Measurements from ENCODE around the gene MEIKIN. TPM values are rescaled to one million over a fixed set of nuclear protein-coding genes. Genes with fewer than 3 reads are reported as not detected.
"Not testable (repeated sequence)": the region's sequence is repeated elsewhere in the genome, so short reads cannot be mapped to it uniquely, and the experiment has no call there.

The MEIKIN gene
- total and polyA plus RNA-seq, 7 donors, result 0.77 TPM; not detected in 6

GRCh38 chr5:131914472-131914871, 31.0 kb downstream of the MEIKIN start:
- ATAC-seq (no peak), DNase-seq (no peak)
- no peaks in the 10 kb centered on the region for H3K27me3 ChIP-seq (ENCODE audit: insufficient read depth in 3 of 3, low read length in 2 of 3)
- H3K36me3 ChIP-seq (ENCODE audit: insufficient read depth in 1 of 2, low read depth in 1 of 2), result no peaks in the 10 kb centered on the region
- intact Hi-C loops (cut with DNase I), result no loop called here
- no peak overlapping the region for H3K4me3 ChIP-seq
- H3K4me1 ChIP-seq, result no peaks in the 10 kb centered on the region
- no peaks in the 10 kb centered on the region for H3K9me3 ChIP-seq
- H3K27ac ChIP-seq, result no peak overlapping the region
- no peak for TF ChIP-seq CTCF (IDR thresholded peaks at IDR 0.05)

GRCh38 chr5:131913603-131914002, 31.9 kb downstream of the MEIKIN start:
- no peaks in the 10 kb centered on the region for H3K9me3 ChIP-seq
- 41 to 56% (median 51%) methylated on average over 3 of the region's 3 CpGs for WGBS, 3 donors
- DNase-seq, result no peak
- no peaks in the 10 kb centered on the region for H3K27me3 ChIP-seq (ENCODE audit: insufficient read depth in 3 of 3, low read length in 2 of 3)
- intact Hi-C loops (cut with DNase I), result no loop called here
- H3K36me3 ChIP-seq (ENCODE audit: insufficient read depth in 1 of 2, low read depth in 1 of 2), result no peaks in the 10 kb centered on the region
- no peak overlapping the region for H3K27ac ChIP-seq
- TF ChIP-seq CTCF (IDR thresholded peaks at IDR 0.05), result no peak
- no peak for ATAC-seq
- H3K4me1 ChIP-seq, result no peaks in the 10 kb centered on the region
- no peak overlapping the region for H3K4me3 ChIP-seq

GRCh38 chr5:131906668-131907067, 38.8 kb downstream of the MEIKIN start:
- no peaks in the 10 kb centered on the region for H3K36me3 ChIP-seq (ENCODE audit: insufficient read depth in 1 of 2, low read depth in 1 of 2)
- 76 to 86% (median 81%) methylated on average over 2 of the region's 2 CpGs for WGBS, 3 donors
- no peaks in the 10 kb centered on the region for H3K4me1 ChIP-seq
- no peak overlapping the region for H3K27ac ChIP-seq
- ATAC-seq (no peak), DNase-seq (no peak)
- no peaks in the 10 kb centered on the region for H3K27me3 ChIP-seq (ENCODE audit: insufficient read depth in 3 of 3, low read length in 2 of 3)
- no peak overlapping the region for H3K4me3 ChIP-seq
- peaks cover 4% of the 10 kb centered on the region for H3K9me3 ChIP-seq
- no peak for TF ChIP-seq CTCF (IDR thresholded peaks at IDR 0.05)
- intact Hi-C loops (cut with DNase I), result no loop called here

GRCh38 chr5:131902266-131902665, 43.2 kb downstream of the MEIKIN start:
- ATAC-seq; H3K36me3 ChIP-seq (ENCODE audit: insufficient read depth in 1 of 2, low read depth in 1 of 2); H3K4me1 ChIP-seq; H3K4me3 ChIP-seq; DNase-seq; H3K9me3 ChIP-seq; H3K27me3 ChIP-seq (ENCODE audit: insufficient read depth in 3 of 3, low read length in 2 of 3); H3K27ac ChIP-seq; intact Hi-C loops (cut with DNase I): not testable (repeated sequence)
- WGBS, 3 donors, result 69 to 84% (median 80%) methylated on average over 1 of the region's 1 CpG

- no peaks in the 10 kb centered on the region for H3K9me3 ChIP-seq
- no peaks in the 10 kb centered on the region for H3K36me3 ChIP-seq (ENCODE audit: insufficient read depth in 1 of 2, low read depth in 1 of 2)
- DNase-seq (no peak), ATAC-seq (no peak)
- H3K4me1 ChIP-seq, result no peaks in the 10 kb centered on the region
- H3K4me3 ChIP-seq, result no peak overlapping the region
- no peak overlapping the region for H3K27ac ChIP-seq
- no peak for TF ChIP-seq CTCF (IDR thresholded peaks at IDR 0.05)
- H3K27me3 ChIP-seq (ENCODE audit: insufficient read depth in 3 of 3, low read length in 2 of 3), result no peaks in the 10 kb centered on the region
- intact Hi-C loops (cut with DNase I), result no loop called here
Observed at GRCh38 chr5:131899686-131900085, 45.8 kb downstream of the MEIKIN start.
